NCI-H69 (cell line): ENCODE measurements around the gene SFTA2.
"Not testable (repeated sequence)": the region's sequence is repeated elsewhere in the genome, so short reads cannot be mapped to it uniquely, and the experiment has no call there.

Experiments
- DNase-seq: peaks from one replicate; lab custom pipeline; 2025; lab: John Stamatoyannopoulos, UW

SFTA2 gene

GRCh38 chr6:30942338-30943060 lies 10.5 kb upstream of the SFTA2 start:
- DNase-seq = peak; percentile 34

- no peak for DNase-seq
Measured at GRCh38 chr6:30940361-30940986, 8.5 kb upstream of the SFTA2 start, which contains the start of gene MUCL3. Gene MUCL3, plus strand, starts transcription at chr6:30940973. Its CDS starts 27 bp downstream, at chr6:30941000.

- no peak for DNase-seq
Measured at GRCh38 chr6:30939473-30939872, 7.5 kb upstream of the SFTA2 start.

- DNase-seq = no peak
Measured at GRCh38 chr6:30938730-30939129, 6.8 kb upstream of the SFTA2 start.

- DNase-seq = no peak
Measured at GRCh38 chr6:30937265-30937664, 5.3 kb upstream of the SFTA2 start.

- peak; percentile 13 for DNase-seq
Measured at GRCh38 chr6:30935018-30935417, 3.0 kb upstream of the SFTA2 start.

- DNase-seq = no peak
Measured at GRCh38 chr6:30932665-30933365, 845 bp upstream of the SFTA2 start.

GRCh38 chr6:30931272-30931671 lies 698 bp downstream of the SFTA2 start:
- DNase-seq = no peak

GRCh38 chr6:30930506-30930905 lies 1.5 kb downstream of the SFTA2 start:
- no peak for DNase-seq

GRCh38 chr6:30928677-30929076 lies 3.3 kb downstream of the SFTA2 start:
- DNase-seq = no peak

- not testable (repeated sequence) for DNase-seq
Measured at GRCh38 chr6:30927080-30927479, 4.9 kb downstream of the SFTA2 start.

- no peak for DNase-seq
Measured at GRCh38 chr6:30926644-30927043, 5.3 kb downstream of the SFTA2 start.

- not testable (repeated sequence) for DNase-seq
Measured at GRCh38 chr6:30924040-30924627, 7.8 kb downstream of the SFTA2 start.

GRCh38 chr6:30922447-30922852 lies 9.5 kb downstream of the SFTA2 start:
- no peak for DNase-seq

- DNase-seq = no peak
Measured at GRCh38 chr6:30918670-30919069, 13.3 kb downstream of the SFTA2 start.

- DNase-seq = no peak
Measured at GRCh38 chr6:30917487-30917886, 14.5 kb downstream of the SFTA2 start.

GRCh38 chr6:30917041-30917440 lies 14.9 kb downstream of the SFTA2 start:
- no peak for DNase-seq

- DNase-seq = peak; percentile 62
Measured at GRCh38 chr6:30915591-30915946, 16.4 kb downstream of the SFTA2 start.

- DNase-seq = peak; percentile 37
Measured at GRCh38 chr6:30914854-30915590, 16.9 kb downstream of the SFTA2 start.

- peak; percentile 91 for DNase-seq
Measured at GRCh38 chr6:30914076-30914853, 17.7 kb downstream of the SFTA2 start, which contains the start of gene VARS2. Gene VARS2, plus strand, starts transcription at chr6:30914238. Its CDS starts 599 bp downstream, at chr6:30914837.

GRCh38 chr6:30913721-30914075 lies 18.3 kb downstream of the SFTA2 start:
- DNase-seq = no peak
